K562 (cell line): ENCODE measurements around the gene TMEM117.

Experiments used
- BHLHE40 ChIP-seq: IDR thresholded peaks from 2 replicates; pipeline ENCODE4 v1.6.1; 2011; ENCODE audit warnings: low read length, improper control_type of control experiment
- GTF2F1 ChIP-seq: IDR thresholded peaks from 2 replicates; pipeline ENCODE4 v1.6.1; 2011; ENCODE audit warnings: low read depth, low read length, improper control_type of control experiment
- KDM1A ChIP-seq, 2 experiments: fragments of 450-650 bp; IDR thresholded peaks; 2 replicates each; pipeline ENCODE4 v1.6.1; 2016; ENCODE audit warnings: mild to moderate bottlenecking in 2 of 2
- LARP7 ChIP-seq: fragments of 450-650 bp; IDR thresholded peaks from 2 replicates; pipeline ENCODE4 v1.6.1; 2016
- ZNF121 ChIP-seq: sonication (generic); formaldehyde crosslinking; conservative IDR thresholded peaks from 2 replicates; pipeline ENCODE4 v1.8.0; 2022; ENCODE audit warnings: missing genetic modification reagents
- ZNF436 ChIP-seq: fragments of 250-450, 450-650 bp; sonication (Bioruptor Pico); formaldehyde crosslinking; IDR thresholded peaks from 2 replicates; pipeline ENCODE4 v1.7.0; 2020; ENCODE audit warnings: mild to moderate bottlenecking
- ZNF780A ChIP-seq: fragments of 250-450 bp; sonication (Bioruptor Pico); IDR thresholded peaks from 2 replicates; pipeline ENCODE4 v1.5.0; 2021; ENCODE audit warnings: mild to moderate bottlenecking

DNA sequence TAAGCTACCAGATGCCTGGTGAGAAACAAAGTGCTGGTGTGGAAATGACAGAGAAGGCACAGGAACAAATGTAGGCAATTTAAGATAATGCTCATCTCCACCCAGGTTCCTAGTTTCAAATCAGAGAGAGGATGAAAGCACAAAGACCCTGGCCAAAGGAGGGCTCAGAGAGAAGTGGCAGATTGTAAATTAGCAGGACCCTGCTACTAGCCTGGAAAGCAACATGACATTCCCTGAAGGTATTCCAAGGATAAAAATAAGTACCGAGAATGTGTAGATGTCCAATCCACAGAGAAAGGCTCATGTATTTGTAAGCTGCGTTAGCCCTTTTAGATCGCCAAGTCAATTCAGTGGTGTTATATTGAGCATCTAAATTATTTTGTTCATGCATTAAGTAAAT is 324.0 kb downstream of the TMEM117 start:
- TF ChIP-seq ZNF436 (CRISPR knock-in tag) = no peak
- TF ChIP-seq BHLHE40 = no peak
- TF ChIP-seq GTF2F1 = no peak
- TF ChIP-seq ZNF780A (CRISPR knock-in tag) = no peak
- TF ChIP-seq ZNF121 (CRISPR knock-in tag) = no peak
- no peak for TF ChIP-seq KDM1A (IDR thresholded peaks at IDR 0.05)
- no peak for TF ChIP-seq LARP7
